Measurements from ENCODE around the gene CTNNA2. TPM values are rescaled to one million over a fixed set of nuclear protein-coding genes. Genes with fewer than 3 reads are reported as not detected.

The CTNNA2 gene
- polyA plus RNA-seq, 2 of the 4 experiments (the other 2 are of a cell fraction), result 0.50 to 0.94 TPM

- ATAC-seq, result no peak
- no peak for DNase-seq (ENCODE audit: low read depth in 1 of 2, low spot score in 1 of 2)
- TF ChIP-seq FOSB (CRISPR knock-in tag; IDR thresholded peaks at IDR 0.05) (no peak), NFE2L2 (conservative IDR thresholded peaks at IDR 0.05; ENCODE audit: low read length) (no peak), USF2 (IDR thresholded peaks at IDR 0.05) (no peak), CBX8 (IDR thresholded peaks at IDR 0.05) (no peak), KDM1A (IDR thresholded peaks at IDR 0.05; ENCODE audit: low read depth) (no peak), RNF2 (IDR thresholded peaks at IDR 0.05; ENCODE audit: borderline replicate concordance, low read depth) (no peak), RCOR1 (IDR thresholded peaks at IDR 0.05; ENCODE audit: low read depth, low read length) (no peak), HEYL (CRISPR knock-in tag; IDR thresholded peaks at IDR 0.05) (no peak), ZSCAN20 (CRISPR knock-in tag; IDR thresholded peaks at IDR 0.05) (no peak), MYC (IDR thresholded peaks at IDR 0.05; ENCODE audit: borderline replicate concordance, low read length) (no peak), MAFK (IDR thresholded peaks at IDR 0.05; ENCODE audit: partially characterized antibody) (no peak), KDM5A (IDR thresholded peaks at IDR 0.05) (no peak), FOSL2 (IDR thresholded peaks at IDR 0.05) (no peak), FOSL2 (CRISPR knock-in tag; IDR thresholded peaks at IDR 0.05) (no peak)
- TF ChIP-seq, protein P1, sequence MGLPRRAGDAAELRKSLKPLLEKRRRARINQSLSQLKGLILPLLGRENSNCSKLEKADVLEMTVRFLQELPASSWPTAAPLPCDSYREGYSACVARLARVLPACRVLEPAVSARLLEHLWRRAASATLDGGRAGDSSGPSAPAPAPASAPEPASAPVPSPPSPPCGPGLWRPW (IDR thresholded peaks at IDR 0.05), result no peak
- TF ChIP-seq, protein P2, sequence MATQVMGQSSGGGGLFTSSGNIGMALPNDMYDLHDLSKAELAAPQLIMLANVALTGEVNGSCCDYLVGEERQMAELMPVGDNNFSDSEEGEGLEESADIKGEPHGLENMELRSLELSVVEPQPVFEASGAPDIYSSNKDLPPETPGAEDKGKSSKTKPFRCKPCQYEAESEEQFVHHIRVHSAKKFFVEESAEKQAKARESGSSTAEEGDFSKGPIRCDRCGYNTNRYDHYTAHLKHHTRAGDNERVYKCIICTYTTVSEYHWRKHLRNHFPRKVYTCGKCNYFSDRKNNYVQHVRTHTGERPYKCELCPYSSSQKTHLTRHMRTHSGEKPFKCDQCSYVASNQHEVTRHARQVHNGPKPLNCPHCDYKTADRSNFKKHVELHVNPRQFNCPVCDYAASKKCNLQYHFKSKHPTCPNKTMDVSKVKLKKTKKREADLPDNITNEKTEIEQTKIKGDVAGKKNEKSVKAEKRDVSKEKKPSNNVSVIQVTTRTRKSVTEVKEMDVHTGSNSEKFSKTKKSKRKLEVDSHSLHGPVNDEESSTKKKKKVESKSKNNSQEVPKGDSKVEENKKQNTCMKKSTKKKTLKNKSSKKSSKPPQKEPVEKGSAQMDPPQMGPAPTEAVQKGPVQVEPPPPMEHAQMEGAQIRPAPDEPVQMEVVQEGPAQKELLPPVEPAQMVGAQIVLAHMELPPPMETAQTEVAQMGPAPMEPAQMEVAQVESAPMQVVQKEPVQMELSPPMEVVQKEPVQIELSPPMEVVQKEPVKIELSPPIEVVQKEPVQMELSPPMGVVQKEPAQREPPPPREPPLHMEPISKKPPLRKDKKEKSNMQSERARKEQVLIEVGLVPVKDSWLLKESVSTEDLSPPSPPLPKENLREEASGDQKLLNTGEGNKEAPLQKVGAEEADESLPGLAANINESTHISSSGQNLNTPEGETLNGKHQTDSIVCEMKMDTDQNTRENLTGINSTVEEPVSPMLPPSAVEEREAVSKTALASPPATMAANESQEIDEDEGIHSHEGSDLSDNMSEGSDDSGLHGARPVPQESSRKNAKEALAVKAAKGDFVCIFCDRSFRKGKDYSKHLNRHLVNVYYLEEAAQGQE (IDR thresholded peaks at IDR 0.05), result no peak
- TF ChIP-seq, protein P3, sequence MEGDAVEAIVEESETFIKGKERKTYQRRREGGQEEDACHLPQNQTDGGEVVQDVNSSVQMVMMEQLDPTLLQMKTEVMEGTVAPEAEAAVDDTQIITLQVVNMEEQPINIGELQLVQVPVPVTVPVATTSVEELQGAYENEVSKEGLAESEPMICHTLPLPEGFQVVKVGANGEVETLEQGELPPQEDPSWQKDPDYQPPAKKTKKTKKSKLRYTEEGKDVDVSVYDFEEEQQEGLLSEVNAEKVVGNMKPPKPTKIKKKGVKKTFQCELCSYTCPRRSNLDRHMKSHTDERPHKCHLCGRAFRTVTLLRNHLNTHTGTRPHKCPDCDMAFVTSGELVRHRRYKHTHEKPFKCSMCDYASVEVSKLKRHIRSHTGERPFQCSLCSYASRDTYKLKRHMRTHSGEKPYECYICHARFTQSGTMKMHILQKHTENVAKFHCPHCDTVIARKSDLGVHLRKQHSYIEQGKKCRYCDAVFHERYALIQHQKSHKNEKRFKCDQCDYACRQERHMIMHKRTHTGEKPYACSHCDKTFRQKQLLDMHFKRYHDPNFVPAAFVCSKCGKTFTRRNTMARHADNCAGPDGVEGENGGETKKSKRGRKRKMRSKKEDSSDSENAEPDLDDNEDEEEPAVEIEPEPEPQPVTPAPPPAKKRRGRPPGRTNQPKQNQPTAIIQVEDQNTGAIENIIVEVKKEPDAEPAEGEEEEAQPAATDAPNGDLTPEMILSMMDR (IDR thresholded peaks at IDR 0.05), result no peak
- CTCF ChIA-PET, result no interaction called here
- 12% methylated on average over 1 of the region's 1 CpG for WGBS (ENCODE audit: missing lambda C conversion rate)
- Histone ChIP-seq H3K27ac (no peak overlapping the region), H3K4me2 (no peak overlapping the region), H3K9me3 (peaks cover 8% of the 10 kb centered on the region; the same call in 2 of the 3 replicates), H3K4me3 (no peak overlapping the region), H3K4me1 (no peaks in the 10 kb centered on the region)
- POLR2A ChIA-PET, result no interaction called here
- FAIRE-seq, result no peak
These were observed 637.1 kb downstream of the CTNNA2 start for GRCh38 chr2:80149991-80150390.

- ATAC-seq (no peak), DNase-seq (ENCODE audit: low read depth in 1 of 2, low spot score in 1 of 2) (no peak), FAIRE-seq (no peak)
- no peak for TF ChIP-seq RARB (CRISPR knock-in tag; IDR thresholded peaks at IDR 0.05)
- no peak for TF ChIP-seq ZC3H11A (IDR thresholded peaks at IDR 0.05)
- TF ChIP-seq TP53 (CRISPR knock-in tag; IDR thresholded peaks at IDR 0.05), result no peak
- no peak for TF ChIP-seq POLR2A (IDR thresholded peaks at IDR 0.05; ENCODE audit: low read length)
- TF ChIP-seq, protein P3 (IDR thresholded peaks at IDR 0.05), result no peak
- no peak for TF ChIP-seq HEYL (CRISPR knock-in tag; IDR thresholded peaks at IDR 0.05)
- TF ChIP-seq ZSCAN20 (CRISPR knock-in tag; IDR thresholded peaks at IDR 0.05), result no peak
- TF ChIP-seq KDM5A (IDR thresholded peaks at IDR 0.05), result no peak
- TF ChIP-seq SMC3 (IDR thresholded peaks at IDR 0.05), result no peak
- no peak for TF ChIP-seq NFE2L2 (conservative IDR thresholded peaks at IDR 0.05; ENCODE audit: low read length)
- no peak for TF ChIP-seq ESRRA (IDR thresholded peaks at IDR 0.05; ENCODE audit: borderline replicate concordance, low read length)
- TF ChIP-seq CHD2 (IDR thresholded peaks at IDR 0.05; ENCODE audit: low read length, partially characterized antibody), result no peak
- no peak for TF ChIP-seq RFX5 (IDR thresholded peaks at IDR 0.05)
- TF ChIP-seq, protein P4, sequence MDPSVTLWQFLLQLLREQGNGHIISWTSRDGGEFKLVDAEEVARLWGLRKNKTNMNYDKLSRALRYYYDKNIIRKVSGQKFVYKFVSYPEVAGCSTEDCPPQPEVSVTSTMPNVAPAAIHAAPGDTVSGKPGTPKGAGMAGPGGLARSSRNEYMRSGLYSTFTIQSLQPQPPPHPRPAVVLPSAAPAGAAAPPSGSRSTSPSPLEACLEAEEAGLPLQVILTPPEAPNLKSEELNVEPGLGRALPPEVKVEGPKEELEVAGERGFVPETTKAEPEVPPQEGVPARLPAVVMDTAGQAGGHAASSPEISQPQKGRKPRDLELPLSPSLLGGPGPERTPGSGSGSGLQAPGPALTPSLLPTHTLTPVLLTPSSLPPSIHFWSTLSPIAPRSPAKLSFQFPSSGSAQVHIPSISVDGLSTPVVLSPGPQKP (IDR thresholded peaks at IDR 0.05; ENCODE audit: low read depth, low read length), result no peak
- TF ChIP-seq HOXB13 (CRISPR knock-in tag; IDR thresholded peaks at IDR 0.05; ENCODE audit: low read depth), result no peak
- no peak for TF ChIP-seq GATA3 (IDR thresholded peaks at IDR 0.05; ENCODE audit: borderline replicate concordance)
- no peak for TF ChIP-seq HOXB5 (CRISPR knock-in tag; IDR thresholded peaks at IDR 0.05)
- Histone ChIP-seq H3K4me3 (no peak overlapping the region), H3K9me3 (peaks cover 5% of the 10 kb centered on the region; the same call in 1 of the 3 replicates), H3K4me1 (no peaks in the 10 kb centered on the region), H3K27ac (no peak overlapping the region), H3K4me2 (no peak overlapping the region)
- POLR2A ChIA-PET, result no interaction called here
- CTCF ChIA-PET, result no interaction called here
These were observed 638.4 kb downstream of the CTNNA2 start for GRCh38 chr2:80151248-80151647.

All from A549 (cell line).